ENCODE measurements around the gene CCDC91.
"Not testable (repeated sequence)": the region's sequence is repeated elsewhere in the genome, so short reads cannot be mapped to it uniquely, and the experiment has no call there.

Gene CCDC91

DNA sequence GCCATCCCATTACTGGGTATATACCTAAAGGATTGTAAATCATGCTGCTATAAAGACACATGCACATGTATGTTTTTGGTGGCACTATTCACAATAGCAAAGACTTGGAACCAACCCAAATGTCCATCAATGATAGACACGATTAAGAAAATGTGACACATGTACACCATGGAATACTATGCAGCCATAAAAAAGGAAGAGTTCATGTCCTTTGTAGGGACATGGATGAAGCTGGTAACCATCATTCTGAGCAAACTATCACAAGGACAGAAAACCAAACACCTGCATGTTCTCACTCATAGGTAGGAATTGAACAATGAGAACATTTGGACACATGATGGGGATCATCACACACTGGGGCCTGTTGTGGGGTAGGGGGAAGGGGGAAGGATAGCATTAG lies 288.8 kb downstream of the CCDC91 start:
- DNase-seq = not testable (repeated sequence)

DNA sequence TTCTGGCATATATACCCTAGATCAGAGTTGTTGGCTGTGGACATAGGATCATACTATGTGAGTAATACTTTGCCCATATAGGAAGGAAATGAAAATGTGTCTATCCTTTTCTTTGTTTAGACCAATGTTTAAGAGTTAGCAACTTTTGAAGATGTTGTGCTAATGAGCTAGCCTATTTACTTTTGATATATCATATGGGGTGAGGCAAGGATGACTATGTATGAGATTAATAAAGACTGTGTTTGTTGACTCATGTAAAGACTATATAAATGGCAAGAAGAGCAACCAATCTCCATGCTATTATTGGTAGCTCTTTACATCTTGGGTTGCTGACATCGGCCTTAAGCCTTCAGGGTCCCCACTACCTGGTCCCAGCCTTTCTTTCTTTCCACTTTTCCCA lies 289.4 kb downstream of the CCDC91 start:
- no peak for DNase-seq

DNA sequence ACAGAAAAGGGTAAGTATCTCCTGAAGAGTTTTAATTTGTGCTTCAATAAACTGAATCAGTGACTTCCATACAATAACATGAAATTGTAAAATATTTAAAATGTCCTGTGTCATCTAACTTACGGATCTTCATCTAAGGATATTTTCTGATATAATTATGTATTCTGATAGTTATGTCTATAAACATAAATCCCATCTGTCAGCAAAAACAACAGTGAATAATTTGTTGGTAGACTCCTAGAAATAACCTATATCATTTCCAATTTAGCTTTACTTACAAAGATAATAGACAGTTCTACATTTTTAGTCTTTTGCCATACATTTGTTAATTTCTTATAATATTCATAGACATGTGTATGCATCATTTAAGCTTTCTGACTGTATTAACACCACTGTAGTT lies 293.9 kb downstream of the CCDC91 start:
- no peak for DNase-seq

DNA sequence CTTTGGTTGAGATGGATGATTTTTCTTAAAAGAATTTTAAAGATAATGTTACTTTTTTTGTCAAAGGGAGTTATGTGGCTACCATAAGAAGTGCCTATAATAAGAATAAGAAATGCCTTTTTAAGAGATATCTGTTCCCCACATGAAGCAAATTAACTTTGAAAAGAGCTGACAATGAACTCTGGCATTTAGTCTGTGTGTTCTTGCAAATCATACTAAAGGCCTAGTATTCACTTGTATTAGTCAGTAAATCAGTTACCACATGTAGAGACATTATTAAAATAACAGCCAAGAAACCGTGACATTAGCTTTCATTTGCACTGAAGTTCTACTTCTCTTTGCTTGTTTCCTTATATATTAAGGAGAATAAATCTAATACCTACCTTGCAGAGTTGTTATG lies 296.3 kb downstream of the CCDC91 start:
- no peak for DNase-seq

DNA sequence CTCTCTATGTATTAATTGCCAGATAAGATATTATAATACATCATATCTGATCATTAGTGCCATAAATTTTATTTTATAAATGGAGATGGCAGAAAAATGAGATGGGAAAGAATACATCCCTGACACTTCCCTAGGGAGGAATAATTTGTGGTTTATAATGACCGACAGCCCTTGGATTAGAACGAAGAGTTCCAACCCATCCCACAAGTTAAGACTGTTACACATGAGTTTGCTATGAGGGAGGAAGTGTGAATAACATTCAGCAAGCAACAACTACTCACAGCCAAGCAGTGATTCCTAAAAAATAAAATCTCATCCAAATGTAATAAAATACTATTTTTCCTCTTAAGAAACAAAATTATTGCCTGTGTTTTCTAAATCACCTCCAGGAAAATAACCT lies 299.0 kb downstream of the CCDC91 start:
- DNase-seq = no peak

DNA sequence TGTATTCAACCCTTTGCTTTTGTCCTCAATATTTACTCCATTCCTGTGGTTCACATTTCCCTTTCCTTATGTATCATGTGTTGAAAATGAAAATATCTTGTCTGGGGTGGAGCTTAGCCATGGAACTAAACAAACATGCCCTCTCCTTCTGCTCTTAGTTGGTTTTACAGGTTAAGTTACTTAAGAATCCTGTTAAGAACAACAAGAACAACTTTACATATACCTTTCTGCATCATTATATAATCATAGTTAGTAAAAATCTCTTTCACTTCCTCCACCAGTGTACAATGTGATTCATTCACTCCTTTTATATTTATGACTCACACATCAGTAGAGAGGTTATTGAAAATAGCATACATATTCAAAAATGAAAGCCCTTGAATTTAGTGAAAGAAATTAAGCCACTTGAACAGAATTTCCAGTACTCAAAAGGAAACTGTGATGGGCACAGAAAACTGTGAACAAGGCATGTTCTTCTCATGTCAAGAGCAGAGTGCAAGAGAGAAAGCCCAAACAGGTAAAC lies 307.7 kb downstream of the CCDC91 start:
- DNase-seq = no peak

DNA sequence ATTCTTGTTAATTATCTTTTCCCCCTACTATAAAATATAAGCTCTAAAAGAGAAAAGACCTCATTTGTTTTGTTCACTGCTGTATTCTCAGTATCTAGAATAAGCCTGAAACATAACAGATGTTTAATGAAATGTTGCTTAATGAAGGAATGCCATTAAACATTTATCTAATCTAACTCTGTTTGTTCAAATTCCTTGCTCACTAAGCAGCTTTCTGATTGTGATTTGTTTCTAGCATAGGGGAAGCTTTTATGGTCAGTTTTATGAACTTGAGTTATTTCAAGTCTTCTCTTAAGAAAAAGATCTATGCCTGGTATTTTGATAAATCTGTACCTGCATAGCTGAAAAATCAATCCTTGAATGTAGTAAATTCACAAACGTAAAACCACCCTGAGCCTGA lies 308.6 kb downstream of the CCDC91 start:
- DNase-seq = no peak

DNA sequence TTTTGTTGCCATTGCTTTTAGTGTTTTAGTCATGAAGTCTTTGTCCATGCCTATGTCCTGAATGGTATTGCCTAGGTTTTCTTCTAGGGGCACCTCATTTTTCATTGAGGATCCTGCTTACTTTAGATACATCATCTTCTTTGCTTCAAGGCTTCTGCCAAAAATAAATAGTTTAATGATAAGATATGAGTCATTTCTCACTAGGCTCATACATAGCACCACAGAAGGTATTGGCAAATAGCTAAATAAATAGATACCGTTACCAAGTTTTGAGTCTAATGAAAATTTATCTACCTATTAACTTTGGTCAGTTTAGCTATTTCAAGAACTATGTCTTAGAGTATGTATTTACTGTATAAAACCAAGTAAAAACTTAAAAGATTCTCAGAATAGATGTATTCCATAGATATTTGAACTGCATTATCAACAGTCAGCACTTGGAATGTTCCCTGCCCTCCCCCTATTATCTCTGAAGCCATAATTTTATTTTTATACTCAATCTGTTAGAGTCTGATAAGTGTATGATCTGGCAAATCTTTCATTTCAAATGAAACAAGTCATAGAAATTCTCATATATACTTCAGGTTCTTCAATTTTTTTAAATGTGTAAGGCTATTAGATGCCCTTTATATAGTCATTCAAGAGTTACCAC lies 310.2 kb downstream of the CCDC91 start:
- no peak for DNase-seq

DNA sequence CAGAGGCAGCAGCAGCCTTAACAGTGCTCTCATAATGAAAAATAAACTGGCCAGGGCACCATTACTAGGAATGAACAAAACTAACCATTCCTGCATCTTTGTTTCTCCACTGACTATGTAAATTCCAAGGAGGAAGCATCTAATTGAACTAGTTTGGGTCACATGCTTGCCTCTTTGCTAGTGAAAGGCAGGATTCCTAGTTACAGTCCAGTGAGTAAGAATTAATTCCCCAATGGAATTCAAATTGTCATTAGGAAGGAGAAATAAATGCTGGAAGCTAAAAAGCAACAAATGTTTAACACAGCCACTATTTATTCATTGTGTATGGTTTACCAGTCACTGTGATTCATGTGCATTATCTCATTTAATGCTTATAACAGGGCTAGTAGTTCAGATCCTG lies 316.0 kb downstream of the CCDC91 start:
- DNase-seq = no peak

DNA sequence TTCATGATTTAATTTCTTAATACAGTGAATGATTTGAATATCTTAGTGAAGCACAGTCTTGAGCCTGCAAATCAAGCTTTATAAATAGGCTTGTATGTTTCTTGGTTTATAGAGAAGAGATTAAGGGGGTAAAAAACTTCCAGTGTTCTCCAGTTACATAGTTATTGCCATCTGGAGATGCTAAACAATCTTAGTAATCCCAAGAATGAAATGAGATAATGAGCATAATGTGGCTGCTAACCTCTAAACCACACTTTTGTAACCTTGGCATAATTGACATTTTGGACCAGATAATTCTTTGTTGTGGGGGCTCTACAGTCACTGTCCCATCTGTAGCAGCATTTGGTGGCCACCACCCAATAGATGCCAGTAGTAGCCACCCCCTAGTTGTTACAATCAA lies 316.8 kb downstream of the CCDC91 start:
- DNase-seq = no peak

DNA sequence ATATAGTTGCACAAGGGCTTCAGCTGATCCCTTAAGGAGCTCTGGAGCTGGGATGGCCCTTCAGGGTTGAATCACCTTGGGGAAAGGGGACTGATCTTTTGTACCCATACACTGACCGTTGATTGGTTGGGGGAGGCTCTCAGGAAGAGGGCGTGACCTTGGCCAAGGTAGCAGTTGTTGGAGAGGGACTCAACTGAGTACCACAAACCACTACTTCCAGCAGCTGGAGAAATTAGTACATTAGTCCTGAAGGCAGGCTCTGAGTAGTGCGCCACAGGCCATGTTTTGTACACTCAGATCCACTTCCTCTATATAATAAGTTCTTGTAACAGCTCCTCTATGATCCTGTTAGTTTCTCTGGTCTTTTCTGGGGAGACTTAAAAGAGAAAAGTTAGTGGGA lies 317.6 kb downstream of the CCDC91 start:
- DNase-seq = no peak

DNA sequence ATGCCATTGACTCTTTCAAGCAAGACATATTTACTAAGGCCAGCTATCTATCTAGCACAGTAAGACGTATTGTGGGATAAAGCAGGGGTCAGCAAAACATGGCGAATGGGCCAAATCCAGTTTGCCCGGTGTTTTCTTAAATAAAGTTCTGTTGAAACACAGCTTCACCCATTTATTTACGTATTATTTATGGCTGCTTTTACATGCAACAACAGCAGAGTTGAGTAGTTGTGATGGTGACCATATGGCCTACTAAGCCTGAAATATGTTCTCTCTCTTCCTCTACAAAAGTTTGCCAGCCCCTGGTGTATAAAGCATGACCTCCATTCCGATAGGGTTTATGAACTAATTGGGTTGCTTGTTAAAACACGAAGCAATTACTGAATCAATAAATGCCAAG lies 322.1 kb downstream of the CCDC91 start:
- DNase-seq = no peak

DNA sequence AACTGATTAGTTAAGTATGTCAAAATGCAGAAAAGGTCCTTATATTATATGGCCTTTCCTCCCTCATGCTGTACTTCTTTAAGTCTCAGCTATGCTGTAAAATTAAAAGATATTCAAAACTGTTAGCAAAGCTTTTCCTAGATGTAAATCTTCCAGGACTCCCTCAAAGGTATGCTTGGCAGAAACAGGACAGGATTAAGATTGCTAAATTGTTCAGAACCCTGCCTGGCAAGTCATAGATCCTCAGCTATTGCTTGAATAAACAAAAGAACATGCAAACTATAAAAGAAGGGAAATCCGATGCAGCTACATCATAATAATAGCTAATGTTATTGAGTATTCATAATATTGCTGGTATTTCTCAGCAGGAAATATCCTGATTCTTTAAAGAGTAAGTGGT lies 322.6 kb downstream of the CCDC91 start:
- DNase-seq = no peak

DNA sequence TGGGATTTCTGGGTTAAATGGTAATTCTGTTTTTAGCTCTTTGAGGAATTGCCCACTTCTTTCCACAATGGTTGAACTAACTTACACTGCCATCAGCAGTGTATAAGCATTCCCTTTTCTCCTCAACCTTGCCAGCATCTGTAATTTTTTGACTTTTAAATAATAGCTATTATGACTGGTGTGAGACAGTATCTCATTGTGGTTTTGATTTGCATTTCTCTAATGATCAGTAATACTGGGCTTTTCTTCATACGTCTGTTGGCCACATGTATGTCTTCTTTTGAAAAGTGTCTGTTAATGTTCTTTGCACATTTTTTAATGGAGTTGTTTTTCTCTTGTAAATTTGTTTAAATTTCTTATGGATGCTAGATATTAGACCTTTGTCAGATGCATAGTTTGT lies 323.7 kb downstream of the CCDC91 start:
- DNase-seq = no peak

DNA sequence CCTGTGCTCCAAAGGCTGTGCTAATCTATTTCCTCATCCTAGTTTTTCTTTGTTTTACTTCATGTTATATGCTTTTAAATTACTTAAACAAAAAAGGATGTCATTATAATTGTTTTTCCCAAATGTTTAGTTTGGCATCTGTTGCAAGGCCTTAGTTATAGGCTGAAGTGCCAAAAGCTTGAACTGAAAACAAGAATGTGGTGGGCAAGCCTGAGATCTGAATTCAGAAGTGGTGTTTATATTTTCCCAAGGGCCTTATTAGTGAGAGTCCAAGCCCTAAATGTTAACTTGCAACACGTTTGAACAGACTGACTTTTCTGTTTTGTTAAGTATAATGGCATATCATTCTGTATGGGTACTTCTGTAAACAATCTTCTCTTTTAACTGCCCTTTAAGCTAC lies 326.8 kb downstream of the CCDC91 start:
- DNase-seq = no peak

DNA sequence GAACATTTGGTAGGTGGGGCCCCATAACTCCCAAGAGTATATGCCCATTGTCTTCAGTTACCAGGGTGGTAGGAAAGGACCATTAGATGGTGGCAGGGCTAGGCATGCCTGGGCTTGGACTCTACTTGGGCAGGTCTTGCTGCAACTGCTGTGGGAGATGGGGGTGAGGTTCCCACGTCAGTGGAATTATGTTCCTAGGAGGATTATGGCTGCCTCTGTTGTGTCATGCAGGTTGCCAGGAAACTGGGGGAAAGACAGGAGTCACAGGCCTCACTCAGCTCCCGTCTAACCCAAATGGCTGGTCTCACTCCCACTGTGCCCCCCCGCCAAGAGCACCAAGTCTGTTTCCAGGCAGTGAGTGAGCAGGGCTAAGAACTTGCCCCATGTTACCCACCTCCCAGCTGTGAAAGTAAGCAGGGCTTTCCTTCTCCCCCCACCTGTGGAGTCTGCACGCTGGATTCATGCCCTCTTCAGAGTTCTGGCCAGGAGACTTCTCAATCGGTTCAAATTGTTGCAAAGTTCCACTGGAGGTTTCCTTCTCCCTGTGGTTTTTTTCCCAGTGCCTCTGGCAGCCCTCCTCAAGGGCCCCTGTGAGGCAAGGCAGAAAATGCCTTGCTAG lies 337.5 kb downstream of the CCDC91 start:
- no peak for DNase-seq

DNA sequence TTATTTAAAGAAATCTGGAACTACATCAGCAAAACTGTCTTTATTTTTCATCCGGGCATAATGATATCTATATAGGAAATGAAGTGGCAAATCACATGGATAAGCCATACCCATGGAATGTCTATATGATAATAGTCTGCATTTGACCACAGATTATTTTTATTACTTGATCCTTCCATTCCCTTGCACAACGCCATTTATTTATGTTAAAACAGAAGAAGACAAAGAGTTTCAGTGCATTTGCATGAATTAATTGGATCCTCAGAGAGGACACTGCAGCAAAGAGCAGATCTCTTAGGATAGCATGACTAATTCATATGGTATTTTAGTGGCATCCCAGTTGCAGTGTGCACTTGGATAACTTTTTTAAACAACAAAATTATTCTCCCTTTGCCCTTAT lies 345.0 kb downstream of the CCDC91 start:
- DNase-seq = no peak

DNA sequence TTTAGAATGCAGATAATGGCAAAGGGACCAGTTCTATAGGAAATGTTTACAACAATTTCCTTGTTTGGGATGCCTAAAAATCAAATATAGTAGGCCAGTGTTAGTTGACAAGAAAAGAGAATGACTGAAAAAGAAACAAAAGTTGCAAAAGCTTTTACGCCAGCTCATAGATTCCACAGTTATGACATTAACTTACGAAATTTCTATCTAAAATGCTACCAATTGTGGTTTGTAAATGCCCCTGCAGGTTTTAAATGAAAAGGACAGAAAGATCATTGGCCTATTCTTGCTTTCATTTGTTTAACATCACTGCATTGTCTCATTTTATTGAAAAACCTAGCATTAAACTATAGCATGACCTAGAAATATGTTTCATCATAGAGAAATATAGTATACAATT lies 345.8 kb downstream of the CCDC91 start:
- DNase-seq = no peak

DNA sequence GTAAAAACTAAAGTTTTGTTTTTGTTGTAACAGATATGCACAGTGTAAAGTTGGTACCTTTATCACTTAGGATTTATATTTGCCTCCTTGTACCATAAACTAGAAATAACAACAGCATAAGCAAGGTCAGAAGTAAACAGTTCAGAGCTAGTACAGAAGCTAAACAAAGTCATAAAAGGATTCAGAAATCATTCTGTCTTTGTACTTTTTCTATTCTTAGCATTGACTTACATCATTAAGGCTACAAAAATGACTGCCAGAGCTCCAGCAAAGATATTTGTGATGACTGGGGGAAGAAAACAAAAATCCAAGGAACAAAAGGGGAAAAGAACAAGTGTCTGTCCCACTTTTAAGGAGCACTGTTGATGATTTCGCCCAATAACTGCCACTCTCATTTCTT lies 347.2 kb downstream of the CCDC91 start:
- no peak for DNase-seq

DNA sequence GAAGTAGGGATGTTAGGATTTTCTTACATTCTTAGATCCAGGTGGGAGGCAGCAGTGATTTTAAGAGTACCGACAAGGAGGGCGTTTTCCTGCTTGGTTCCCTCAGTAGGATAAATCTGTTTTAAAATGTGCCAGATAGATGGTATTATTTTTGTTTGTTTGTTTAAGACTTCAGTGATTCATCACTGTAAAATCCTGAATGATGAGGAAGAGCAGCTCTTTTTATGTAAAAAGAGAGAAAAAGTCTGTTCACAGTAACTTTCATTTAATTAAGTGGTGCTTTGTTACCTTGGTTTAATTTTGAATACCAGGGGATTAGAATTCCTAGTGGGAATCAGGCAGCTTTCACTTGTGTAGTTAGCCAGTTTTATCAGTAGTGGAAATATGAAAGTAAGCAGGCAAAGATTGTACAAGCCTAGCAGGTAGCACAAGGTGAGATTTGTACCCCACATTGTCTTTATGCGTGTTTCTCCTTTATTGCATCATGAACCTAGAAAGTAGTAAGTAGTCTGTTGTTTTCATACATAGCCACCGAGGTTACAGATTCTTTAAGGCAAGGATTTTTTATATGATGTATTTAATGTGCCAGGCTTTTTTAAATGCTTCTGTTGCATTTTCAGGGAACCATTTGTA lies 349.6 kb downstream of the CCDC91 start:
- no peak for DNase-seq

DNA sequence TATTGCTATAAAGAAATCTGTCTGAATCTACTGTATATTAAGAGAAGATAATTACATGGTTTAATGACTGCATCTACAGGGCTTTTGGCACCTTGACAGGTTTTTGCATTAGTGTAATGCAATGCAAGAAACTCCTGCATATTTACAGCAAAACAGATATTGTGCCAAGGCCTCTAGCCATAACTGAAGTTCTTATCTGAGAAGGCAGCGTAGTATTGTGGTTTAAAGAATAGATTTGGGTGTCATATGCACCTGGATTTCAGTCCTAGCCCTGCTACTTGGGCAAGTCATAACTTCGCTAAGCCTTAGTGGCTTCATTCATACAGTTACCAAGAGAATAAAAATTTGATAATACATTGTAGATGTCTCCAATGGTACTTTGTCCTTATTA lies 350.1 kb downstream of the CCDC91 start:
- DNase-seq = no peak

DNA sequence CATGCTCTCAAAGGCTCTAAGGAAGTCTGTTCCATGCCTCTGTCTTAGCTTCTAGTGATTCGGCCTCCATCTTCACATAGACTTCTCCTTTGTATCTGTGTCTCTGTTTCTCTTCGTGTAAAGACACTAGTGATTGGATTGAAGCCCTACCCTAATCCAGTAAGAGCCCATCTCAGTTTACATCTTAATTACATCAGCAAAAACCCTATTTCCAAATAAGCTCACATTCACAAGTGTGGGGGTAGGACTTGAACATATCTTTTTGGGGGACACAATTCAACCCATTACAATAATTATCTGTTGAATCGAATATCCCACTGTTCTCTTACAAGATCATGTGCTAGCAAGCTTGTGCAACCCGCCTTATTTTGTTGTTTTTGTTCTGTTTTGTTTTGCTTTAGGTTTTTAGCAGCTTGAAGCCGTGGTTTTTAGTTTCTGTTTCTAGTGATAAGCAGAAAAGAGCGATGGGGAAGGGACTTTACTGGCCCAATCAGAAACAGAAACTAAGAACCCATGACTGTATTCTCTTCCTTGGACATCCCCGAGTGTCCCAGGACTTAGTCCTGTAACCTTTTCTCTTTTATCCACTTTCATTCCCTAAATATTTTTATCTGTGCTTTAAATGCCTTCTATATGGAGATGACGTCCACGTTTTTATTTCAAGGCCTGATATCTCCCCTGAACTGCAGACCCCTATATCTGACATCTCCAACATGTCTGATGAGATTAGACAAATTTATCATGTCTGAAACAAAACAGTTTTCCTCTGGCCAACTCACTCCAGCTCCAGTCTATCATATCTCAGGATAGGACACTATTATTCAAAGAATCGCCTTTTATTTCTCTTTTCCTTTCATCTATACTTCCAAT lies 353.0 kb downstream of the CCDC91 start:
- no peak for DNase-seq

All from stimulated activated naive CD4-positive, alpha-beta T cell (primary cell).